GM04504 (cell line): ENCODE measurements around the gene ZDHHC14.
A peak's percentile ranks its signal among the peaks of the same experiment; 100 is the strongest.

ENCODE experiments used
- DNase-seq: peaks from one replicate; pipeline ENCODE4 v3.0.0-alpha.2; 2012; ENCODE audit warnings: low read depth

The ZDHHC14 gene

GRCh38 chr6:157518397-157519250 lies 137.6 kb downstream of the ZDHHC14 start:
- DNase-seq = peak; percentile 70

- no peak for DNase-seq
Measured at GRCh38 chr6:157519255-157520116, 138.5 kb downstream of the ZDHHC14 start.

DNA sequence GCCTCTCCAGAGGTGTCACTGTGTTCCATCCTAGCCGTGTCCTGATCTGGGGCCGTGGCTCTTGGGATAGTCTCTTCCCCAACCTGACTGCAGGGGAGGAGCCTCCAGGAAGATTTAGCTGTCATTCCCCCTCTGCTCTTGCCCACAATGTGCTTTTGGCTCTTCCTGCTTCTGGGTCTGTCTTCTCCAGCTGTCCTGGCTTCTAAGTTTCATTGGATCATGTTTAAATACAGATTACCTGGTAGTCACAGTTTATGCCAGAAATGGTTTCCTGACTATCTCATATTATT lies 139.1 kb downstream of the ZDHHC14 start:
- DNase-seq = no peak

DNA sequence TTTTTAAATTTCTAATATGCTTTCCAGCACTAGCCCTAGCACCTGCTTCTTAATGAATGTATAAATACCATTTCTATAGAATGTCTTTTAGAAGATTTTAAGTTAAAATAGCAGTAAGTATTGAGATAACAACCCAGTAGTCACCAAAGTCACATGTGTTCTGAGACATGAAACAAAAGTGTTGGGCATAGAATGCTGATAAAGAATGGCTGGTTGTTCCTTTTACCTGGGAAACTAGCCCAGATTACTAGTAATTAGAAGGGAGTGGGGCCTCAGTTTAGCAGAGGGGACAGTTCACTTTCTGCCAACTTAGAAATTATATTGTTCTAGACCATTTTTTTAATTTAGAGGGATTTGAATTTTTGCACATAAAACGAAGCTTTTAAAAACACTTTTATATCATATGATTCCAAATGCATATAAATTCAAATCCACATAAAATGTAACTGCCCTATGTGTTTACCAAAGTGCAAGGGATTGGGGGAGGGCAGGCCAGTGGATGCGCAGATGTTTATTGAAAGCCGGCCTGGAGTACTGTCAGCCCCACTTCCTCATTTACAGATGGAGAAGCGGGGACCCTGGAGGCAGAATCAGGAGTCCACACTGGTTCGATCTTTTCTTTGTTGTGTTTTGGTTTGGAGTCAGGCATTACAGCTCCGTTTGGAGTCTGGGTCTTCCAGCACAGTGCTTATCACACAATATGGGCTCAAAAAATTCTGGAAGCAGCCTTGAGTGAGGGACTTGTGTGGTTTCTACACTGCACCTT lies 139.8 kb downstream of the ZDHHC14 start:
- DNase-seq = no peak

- DNase-seq = no peak
Measured at GRCh38 chr6:157521362-157522335, 140.7 kb downstream of the ZDHHC14 start.

- DNase-seq = no peak
Measured at GRCh38 chr6:157522472-157522871, 141.5 kb downstream of the ZDHHC14 start.

- DNase-seq = no peak
Measured at GRCh38 chr6:157524735-157525134, 143.7 kb downstream of the ZDHHC14 start.

DNA sequence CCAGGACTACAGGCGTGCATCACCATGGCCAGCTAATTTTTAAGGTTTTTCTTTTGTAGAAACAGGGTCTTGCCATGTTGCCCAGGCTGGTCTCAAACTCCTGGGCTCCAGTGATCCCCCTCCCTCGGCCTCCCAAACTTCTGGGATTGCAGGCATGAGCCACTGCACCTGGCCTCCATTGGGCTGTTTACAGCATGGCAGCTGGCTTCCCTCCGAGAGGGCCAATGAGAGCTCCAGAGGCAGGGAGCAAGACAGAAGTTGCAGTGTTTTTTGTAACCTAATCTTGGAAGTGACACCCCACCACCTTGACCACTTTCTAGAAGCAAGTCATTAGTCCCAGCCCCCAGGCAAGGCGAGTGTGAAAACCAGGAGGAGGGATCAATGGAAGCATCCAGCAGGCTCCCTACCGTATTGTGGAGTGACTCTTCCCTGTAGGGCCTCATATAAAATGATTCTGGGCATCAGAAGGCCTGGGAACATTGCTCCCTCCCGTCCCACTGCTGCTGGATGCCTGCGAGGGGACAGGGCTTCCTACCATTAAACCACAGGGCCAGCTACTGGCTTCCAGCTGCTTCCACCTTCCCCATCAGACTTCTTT lies 144.4 kb downstream of the ZDHHC14 start:
- no peak for DNase-seq

DNA sequence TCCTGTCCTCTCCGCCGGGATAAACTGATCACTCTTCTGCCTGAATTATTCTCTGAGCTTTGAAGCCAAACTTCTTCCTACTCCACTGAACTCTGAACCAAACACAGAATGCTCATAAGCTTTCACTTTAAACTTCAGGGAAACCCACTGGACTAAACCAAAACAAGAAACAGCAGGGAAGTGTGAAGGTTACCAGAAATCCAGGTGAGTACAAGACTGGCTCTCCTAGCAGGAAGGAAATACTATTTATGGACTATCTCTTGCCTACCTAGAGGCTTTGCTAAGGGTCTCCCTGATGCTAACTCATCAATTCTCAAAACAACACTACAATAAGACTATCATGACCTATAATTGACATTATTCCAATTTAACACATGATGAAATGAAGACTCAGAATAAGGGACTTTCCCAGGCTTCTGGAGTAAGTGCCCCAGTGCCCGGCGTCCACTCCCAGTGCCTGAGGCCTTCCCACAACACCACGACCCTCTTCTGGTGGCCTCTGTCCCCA lies 145.0 kb downstream of the ZDHHC14 start:
- no peak for DNase-seq

GRCh38 chr6:157527471-157527907 lies 146.5 kb downstream of the ZDHHC14 start:
- no peak for DNase-seq

DNA sequence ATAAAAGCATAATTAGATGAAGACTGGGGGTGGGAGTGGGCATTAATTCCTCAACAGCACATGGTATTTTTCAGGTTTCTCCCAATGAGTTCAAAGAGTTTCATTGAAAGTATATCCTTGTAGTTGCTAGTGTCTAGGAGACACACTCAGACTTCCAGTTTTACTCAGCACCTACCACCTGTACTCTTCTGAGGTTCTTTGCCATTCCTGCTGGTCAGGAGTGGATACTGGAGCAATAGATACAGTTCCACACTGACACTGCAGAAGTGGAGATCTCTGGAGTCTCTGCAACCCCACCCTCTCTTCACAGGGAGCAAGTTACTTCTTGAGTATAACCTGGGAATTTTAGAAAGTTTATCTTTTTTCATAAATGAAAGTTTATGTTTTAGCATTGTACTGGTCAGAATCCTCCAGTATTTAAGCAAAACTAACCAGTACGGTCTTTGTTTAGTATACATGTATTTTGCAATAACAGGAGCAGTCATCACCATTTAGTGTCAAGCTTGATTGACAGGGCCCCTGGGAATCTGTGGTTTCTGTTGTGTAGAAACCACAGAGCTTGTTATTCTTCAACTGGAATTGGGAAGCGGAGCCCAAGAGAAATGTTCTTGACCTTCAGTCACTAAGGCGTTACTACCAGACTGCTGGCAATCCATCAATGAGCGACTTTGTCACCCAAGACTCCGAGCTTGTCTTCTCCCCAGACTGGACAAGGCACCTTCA lies 148.1 kb downstream of the ZDHHC14 start:
- DNase-seq = no peak

DNA sequence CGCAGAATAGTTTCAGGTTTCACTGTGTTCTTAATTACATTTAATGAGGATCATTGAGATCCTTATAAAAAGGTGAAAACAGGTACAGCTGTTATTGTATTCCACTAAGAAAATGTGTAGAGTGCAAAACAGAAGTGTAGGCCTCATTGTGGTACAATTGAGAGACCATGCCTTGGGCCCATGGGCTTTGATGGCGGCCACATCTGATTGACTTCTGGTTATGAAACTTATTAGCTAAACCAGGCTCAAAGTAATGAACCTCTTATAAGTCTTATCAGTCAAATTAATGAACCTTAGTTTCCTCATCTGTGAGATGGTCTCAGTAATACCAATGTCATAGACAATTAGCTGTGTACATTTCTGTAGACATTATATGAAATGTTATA lies 148.7 kb downstream of the ZDHHC14 start:
- DNase-seq = no peak

DNA sequence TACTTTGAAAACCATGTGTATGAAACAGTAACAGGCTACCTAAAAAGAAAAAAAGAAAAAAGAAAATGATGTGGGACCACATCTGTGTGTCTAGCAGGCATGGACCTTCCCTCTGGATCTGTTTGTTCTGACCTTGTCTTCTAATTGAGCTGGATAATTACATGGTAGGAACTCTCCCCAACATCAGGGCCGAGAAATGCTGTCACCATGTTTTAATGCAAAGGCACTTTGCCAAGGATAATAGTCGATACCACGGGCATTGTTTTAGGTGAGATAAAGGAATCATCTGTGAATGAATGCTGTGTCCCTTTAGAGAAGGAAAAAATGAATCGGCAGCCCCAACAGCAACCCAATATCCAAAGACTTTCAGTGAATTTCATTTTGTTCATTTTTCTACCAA lies 149.1 kb downstream of the ZDHHC14 start:
- DNase-seq = no peak

GRCh38 chr6:157530724-157531168 lies 149.8 kb downstream of the ZDHHC14 start:
- no peak for DNase-seq

- no peak for DNase-seq
Measured at GRCh38 chr6:157531169-157531985, 150.4 kb downstream of the ZDHHC14 start.

- no peak for DNase-seq
Measured at GRCh38 chr6:157531986-157532365, 151.0 kb downstream of the ZDHHC14 start.

- no peak for DNase-seq
Measured at GRCh38 chr6:157533048-157533871, 152.3 kb downstream of the ZDHHC14 start.
